ENCODE measurements around the gene IRF6.

GRCh38 chr1:209741889-209742288 is 64.1 kb downstream of the IRF6 start:
- TF ChIP-seq TCF12 (IDR thresholded peaks at IDR 0.05; ENCODE audit: low read depth, low read length) (no peak), SIX5 (IDR thresholded peaks at IDR 0.05; ENCODE audit: low read depth, low read length) (no peak), CREB1 (IDR thresholded peaks at IDR 0.05) (no peak), MAFK (IDR thresholded peaks at IDR 0.05; ENCODE audit: low read depth, low read length) (no peak), CTCF (IDR thresholded peaks at IDR 0.05; ENCODE audit: control extremely low read depth in 1 of 3, insufficient read depth in 1 of 3, low read depth in 1 of 3, low read length in 3 of 3) (no peak), RFX5 (IDR thresholded peaks at IDR 0.05; ENCODE audit: borderline replicate concordance, low read depth, low read length) (no peak)

All from H1 (cell line).